ENCODE data around the gene LRRC46. TPM values are rescaled to one million over a fixed set of nuclear protein-coding genes. Genes with fewer than 3 reads are reported as not detected.

The LRRC46 gene
- total RNA-seq, 1 experiment from 2014 or later: 0.39 TPM

DNA sequence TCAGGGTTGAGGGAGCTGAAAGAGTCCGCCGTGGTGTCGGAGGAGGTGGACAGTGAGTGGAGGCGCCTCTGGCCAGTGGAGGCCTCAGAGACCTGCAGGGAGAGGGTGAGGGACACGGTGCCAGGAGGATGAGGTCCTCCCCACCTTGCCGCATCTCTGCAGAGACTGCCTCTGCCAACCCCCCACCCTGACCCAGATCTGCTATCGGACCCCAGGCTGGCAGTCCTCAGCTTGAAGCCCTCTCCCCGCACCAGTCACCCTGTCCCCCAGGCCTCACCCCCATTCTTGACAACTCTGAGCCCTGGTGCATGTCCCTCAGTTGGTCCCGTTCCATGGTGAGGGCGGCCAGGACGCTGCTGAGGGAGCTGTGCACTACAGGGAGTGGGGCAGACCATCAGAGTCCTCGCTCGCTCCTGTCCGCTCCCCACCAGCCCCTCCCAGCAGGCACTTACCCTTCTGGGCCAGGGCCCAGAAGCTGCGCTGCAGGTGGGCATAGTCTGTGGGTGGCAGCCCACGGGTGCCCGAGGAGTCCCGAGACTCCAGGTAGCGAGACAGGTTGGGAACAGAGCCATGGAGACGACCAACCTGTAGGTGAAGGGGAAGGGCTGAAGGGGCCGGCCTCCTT, 15.2 kb upstream of the LRRC46 start (continued):
- TF ChIP-seq, protein P1, sequence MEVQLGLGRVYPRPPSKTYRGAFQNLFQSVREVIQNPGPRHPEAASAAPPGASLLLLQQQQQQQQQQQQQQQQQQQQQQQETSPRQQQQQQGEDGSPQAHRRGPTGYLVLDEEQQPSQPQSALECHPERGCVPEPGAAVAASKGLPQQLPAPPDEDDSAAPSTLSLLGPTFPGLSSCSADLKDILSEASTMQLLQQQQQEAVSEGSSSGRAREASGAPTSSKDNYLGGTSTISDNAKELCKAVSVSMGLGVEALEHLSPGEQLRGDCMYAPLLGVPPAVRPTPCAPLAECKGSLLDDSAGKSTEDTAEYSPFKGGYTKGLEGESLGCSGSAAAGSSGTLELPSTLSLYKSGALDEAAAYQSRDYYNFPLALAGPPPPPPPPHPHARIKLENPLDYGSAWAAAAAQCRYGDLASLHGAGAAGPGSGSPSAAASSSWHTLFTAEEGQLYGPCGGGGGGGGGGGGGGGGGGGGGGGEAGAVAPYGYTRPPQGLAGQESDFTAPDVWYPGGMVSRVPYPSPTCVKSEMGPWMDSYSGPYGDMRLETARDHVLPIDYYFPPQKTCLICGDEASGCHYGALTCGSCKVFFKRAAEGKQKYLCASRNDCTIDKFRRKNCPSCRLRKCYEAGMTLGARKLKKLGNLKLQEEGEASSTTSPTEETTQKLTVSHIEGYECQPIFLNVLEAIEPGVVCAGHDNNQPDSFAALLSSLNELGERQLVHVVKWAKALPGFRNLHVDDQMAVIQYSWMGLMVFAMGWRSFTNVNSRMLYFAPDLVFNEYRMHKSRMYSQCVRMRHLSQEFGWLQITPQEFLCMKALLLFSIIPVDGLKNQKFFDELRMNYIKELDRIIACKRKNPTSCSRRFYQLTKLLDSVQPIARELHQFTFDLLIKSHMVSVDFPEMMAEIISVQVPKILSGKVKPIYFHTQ (CRISPR knock-in tag; IDR thresholded peaks at IDR 0.05): no peak
- TF ChIP-seq ZNF671 (CRISPR knock-in tag; IDR thresholded peaks at IDR 0.05): no peak

DNA sequence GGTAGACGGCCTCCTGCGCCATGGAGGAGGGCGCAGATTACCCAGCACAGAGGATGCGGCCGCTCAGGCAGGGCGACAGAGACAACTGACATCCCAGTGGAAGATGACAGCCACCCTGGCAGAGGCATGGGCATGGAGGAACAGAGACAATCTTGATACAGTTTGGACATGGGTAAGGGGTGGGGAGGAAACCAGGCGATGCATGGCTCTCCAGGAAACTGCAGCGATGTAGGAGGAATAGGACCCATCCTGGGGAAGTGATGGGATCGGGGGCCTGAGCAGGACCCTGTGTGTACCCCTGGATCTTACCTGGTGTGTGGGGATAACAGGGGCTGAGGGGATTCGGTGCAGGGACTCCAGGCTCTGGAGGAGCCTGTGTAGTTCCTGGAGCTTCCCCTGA, 14.5 kb upstream of the LRRC46 start:
- CTCF ChIA-PET: no interaction called here
- POLR2A ChIA-PET: no interaction called here
- ATAC-seq: no peak
- DNase-seq (ENCODE audit: low spot score): no peak
- Mint-ChIP-seq H3K27me3 (ENCODE audit: low read depth) (no peaks in the 10 kb centered on the region), H3K27ac (no peak overlapping the region), H3K4me3 (no peak overlapping the region), H3K36me3 (no peaks in the 10 kb centered on the region; the same call in 1 of the 2 replicates), H3K9me3 (no peaks in the 10 kb centered on the region), H3K4me1 (peaks cover 12% of the 10 kb centered on the region)
- no peak for TF ChIP-seq HMGA2 (CRISPR knock-in tag; IDR thresholded peaks at IDR 0.05)
- no peak for TF ChIP-seq NR2C2 (CRISPR knock-in tag; IDR thresholded peaks at IDR 0.05)

DNA sequence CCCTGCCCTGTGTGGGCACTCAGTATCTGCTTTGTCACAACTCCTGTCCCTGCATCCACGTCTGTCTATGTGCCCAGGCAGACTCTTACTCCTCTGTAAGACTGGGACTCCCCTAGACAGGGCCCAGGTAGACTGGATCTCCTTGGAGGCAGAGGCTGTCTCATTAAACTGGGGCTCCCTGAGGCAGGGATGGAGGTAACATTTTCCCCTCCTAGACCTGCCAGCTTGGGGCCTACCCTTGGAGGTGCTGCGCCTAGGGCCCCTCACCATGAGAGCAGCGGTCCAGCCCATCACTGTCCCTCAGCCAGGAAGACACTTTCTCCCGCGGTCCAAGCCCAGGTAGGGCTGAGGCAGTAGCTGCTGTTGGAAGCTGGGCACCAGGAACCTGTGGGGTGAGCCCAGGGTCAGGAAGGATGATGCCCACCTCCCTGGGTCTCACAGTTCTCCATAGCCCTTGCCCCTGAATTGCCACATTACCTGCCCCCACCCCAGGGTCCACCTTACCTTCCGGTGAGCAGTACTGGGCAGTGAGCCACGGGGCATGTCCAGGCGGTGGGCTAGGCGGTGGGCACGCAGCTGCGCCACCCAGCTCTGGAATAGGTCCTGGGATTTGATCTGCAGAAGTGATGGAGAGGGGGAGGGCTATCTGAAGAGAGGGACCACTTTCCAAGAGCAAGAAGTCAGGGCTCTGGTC, 13.3 kb upstream of the LRRC46 start:
- no peaks in the 10 kb centered on the region for H3K27me3 Mint-ChIP-seq (ENCODE audit: low read depth)
- no peak overlapping the region for H3K27ac Mint-ChIP-seq
- POLR2A ChIA-PET: no interaction called here
- TF ChIP-seq CREB1 (CRISPR knock-in tag; IDR thresholded peaks at IDR 0.05) (no peak), ATF1 (CRISPR knock-in tag; IDR thresholded peaks at IDR 0.05) (no peak), CREM (CRISPR knock-in tag; IDR thresholded peaks at IDR 0.05) (no peak), NFE2L1 (CRISPR knock-in tag; IDR thresholded peaks at IDR 0.05) (no peak), JUN (CRISPR knock-in tag; IDR thresholded peaks at IDR 0.05) (no peak), ZNF423 (CRISPR knock-in tag; IDR thresholded peaks at IDR 0.05) (no peak), RELA (CRISPR knock-in tag; IDR thresholded peaks at IDR 0.05; ENCODE audit: borderline replicate concordance) (no peak), TEAD1 (CRISPR knock-in tag; IDR thresholded peaks at IDR 0.05) (no peak), MXD4 (CRISPR knock-in tag; IDR thresholded peaks at IDR 0.05; ENCODE audit: borderline replicate concordance) (no peak), SMAD3 (CRISPR knock-in tag; IDR thresholded peaks at IDR 0.05; ENCODE audit: borderline replicate concordance) (no peak)
- TF ChIP-seq, protein P2, sequence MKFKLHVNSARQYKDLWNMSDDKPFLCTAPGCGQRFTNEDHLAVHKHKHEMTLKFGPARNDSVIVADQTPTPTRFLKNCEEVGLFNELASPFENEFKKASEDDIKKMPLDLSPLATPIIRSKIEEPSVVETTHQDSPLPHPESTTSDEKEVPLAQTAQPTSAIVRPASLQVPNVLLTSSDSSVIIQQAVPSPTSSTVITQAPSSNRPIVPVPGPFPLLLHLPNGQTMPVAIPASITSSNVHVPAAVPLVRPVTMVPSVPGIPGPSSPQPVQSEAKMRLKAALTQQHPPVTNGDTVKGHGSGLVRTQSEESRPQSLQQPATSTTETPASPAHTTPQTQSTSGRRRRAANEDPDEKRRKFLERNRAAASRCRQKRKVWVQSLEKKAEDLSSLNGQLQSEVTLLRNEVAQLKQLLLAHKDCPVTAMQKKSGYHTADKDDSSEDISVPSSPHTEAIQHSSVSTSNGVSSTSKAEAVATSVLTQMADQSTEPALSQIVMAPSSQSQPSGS (CRISPR knock-in tag; IDR thresholded peaks at IDR 0.05; ENCODE audit: borderline replicate concordance, low read depth): no peak
- TF ChIP-seq, protein P3, sequence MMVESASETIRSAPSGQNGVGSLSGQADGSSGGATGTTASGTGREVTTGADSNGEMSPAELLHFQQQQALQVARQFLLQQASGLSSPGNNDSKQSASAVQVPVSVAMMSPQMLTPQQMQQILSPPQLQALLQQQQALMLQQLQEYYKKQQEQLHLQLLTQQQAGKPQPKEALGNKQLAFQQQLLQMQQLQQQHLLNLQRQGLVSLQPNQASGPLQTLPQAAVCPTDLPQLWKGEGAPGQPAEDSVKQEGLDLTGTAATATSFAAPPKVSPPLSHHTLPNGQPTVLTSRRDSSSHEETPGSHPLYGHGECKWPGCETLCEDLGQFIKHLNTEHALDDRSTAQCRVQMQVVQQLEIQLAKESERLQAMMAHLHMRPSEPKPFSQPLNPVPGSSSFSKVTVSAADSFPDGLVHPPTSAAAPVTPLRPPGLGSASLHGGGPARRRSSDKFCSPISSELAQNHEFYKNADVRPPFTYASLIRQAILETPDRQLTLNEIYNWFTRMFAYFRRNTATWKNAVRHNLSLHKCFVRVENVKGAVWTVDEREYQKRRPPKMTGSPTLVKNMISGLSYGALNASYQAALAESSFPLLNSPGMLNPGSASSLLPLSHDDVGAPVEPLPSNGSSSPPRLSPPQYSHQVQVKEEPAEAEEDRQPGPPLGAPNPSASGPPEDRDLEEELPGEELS (CRISPR knock-in tag; IDR thresholded peaks at IDR 0.05): no peak
- TF ChIP-seq, protein P4, sequence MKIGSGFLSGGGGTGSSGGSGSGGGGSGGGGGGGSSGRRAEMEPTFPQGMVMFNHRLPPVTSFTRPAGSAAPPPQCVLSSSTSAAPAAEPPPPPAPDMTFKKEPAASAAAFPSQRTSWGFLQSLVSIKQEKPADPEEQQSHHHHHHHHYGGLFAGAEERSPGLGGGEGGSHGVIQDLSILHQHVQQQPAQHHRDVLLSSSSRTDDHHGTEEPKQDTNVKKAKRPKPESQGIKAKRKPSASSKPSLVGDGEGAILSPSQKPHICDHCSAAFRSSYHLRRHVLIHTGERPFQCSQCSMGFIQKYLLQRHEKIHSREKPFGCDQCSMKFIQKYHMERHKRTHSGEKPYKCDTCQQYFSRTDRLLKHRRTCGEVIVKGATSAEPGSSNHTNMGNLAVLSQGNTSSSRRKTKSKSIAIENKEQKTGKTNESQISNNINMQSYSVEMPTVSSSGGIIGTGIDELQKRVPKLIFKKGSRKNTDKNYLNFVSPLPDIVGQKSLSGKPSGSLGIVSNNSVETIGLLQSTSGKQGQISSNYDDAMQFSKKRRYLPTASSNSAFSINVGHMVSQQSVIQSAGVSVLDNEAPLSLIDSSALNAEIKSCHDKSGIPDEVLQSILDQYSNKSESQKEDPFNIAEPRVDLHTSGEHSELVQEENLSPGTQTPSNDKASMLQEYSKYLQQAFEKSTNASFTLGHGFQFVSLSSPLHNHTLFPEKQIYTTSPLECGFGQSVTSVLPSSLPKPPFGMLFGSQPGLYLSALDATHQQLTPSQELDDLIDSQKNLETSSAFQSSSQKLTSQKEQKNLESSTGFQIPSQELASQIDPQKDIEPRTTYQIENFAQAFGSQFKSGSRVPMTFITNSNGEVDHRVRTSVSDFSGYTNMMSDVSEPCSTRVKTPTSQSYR (CRISPR knock-in tag; IDR thresholded peaks at IDR 0.05): no peak
- TF ChIP-seq, protein P5, sequence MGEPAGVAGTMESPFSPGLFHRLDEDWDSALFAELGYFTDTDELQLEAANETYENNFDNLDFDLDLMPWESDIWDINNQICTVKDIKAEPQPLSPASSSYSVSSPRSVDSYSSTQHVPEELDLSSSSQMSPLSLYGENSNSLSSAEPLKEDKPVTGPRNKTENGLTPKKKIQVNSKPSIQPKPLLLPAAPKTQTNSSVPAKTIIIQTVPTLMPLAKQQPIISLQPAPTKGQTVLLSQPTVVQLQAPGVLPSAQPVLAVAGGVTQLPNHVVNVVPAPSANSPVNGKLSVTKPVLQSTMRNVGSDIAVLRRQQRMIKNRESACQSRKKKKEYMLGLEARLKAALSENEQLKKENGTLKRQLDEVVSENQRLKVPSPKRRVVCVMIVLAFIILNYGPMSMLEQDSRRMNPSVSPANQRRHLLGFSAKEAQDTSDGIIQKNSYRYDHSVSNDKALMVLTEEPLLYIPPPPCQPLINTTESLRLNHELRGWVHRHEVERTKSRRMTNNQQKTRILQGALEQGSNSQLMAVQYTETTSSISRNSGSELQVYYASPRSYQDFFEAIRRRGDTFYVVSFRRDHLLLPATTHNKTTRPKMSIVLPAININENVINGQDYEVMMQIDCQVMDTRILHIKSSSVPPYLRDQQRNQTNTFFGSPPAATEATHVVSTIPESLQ (CRISPR knock-in tag; IDR thresholded peaks at IDR 0.05): no peak
- TF ChIP-seq, protein P6, sequence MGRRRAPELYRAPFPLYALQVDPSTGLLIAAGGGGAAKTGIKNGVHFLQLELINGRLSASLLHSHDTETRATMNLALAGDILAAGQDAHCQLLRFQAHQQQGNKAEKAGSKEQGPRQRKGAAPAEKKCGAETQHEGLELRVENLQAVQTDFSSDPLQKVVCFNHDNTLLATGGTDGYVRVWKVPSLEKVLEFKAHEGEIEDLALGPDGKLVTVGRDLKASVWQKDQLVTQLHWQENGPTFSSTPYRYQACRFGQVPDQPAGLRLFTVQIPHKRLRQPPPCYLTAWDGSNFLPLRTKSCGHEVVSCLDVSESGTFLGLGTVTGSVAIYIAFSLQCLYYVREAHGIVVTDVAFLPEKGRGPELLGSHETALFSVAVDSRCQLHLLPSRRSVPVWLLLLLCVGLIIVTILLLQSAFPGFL (CRISPR knock-in tag; IDR thresholded peaks at IDR 0.05; ENCODE audit: borderline replicate concordance): no peak
- no peak overlapping the region for H3K4me3 Mint-ChIP-seq
- CTCF ChIA-PET: no interaction called here
- ATAC-seq: no peak
- DNase-seq (ENCODE audit: low spot score): no peak
- no peaks in the 10 kb centered on the region for H3K9me3 Mint-ChIP-seq
- H3K4me1 Mint-ChIP-seq: peaks cover 20% of the 10 kb centered on the region
- H3K36me3 Mint-ChIP-seq: no peaks in the 10 kb centered on the region; the same call in 1 of the 2 replicates
